Neural progenitor cell (in vitro differentiated cells): ENCODE measurements around the gene TSPEAR. TPM values are rescaled to one million over a fixed set of nuclear protein-coding genes. Genes with fewer than 3 reads are reported as not detected.
A peak's percentile ranks its signal among the peaks of the same experiment; 100 is the strongest.

ENCODE experiments used
- DNase-seq: peaks from one replicate; pipeline ENCODE4 v3.0.0-alpha.2; 2016; ENCODE audit warnings: low spot score
- H2AFZ ChIP-seq: fragments of 200-600 bp; sonication (generic); replicated peaks from 2 replicates; pipeline ENCODE4 v1.6.1; 2016; ENCODE audit warnings: antibody characterized with exemption
- H3F3A ChIP-seq: fragments of 200-600 bp; sonication (generic); 2 replicates; pipeline ENCODE4 v1.6.1; 2016; ENCODE audit warnings: antibody characterized with exemption, low read depth
- H3K27ac ChIP-seq: fragments of 200-600 bp; sonication (generic); 2 replicates; pipeline ENCODE4 v1.5.1; 2016; ENCODE audit warnings: mild to moderate bottlenecking
- H3K27me3 ChIP-seq: fragments of 200-600 bp; sonication (generic); 2 replicates; pipeline ENCODE4 v1.6.1; 2016; ENCODE audit warnings: mild to moderate bottlenecking, moderate library complexity
- H3K36me3 ChIP-seq: fragments of 200-600 bp; sonication (generic); 2 replicates; pipeline ENCODE4 v1.5.1; 2016
- H3K4me1 ChIP-seq: fragments of 200-600 bp; sonication (generic); 2 replicates; pipeline ENCODE4 v1.6.1; 2016; ENCODE audit warnings: mixed run types
- H3K4me2 ChIP-seq: fragments of 200-600 bp; sonication (generic); 2 replicates; pipeline ENCODE4 v1.6.1; 2016
- H3K4me3 ChIP-seq: fragments of 200-600 bp; sonication (generic); 2 replicates; pipeline ENCODE4 v1.5.1; 2016
- H3K79me2 ChIP-seq: fragments of 200-600 bp; sonication (generic); 2 replicates; pipeline ENCODE4 v1.6.1; 2016; ENCODE audit warnings: low read depth
- H3K9ac ChIP-seq: fragments of 200-600 bp; sonication (generic); 2 replicates; pipeline ENCODE4 v1.6.1; 2016
- H3K9me3 ChIP-seq: fragments of 200-600 bp; sonication (generic); 2 replicates; pipeline ENCODE4 v1.5.1; 2016; ENCODE audit warnings: low read depth
- H4K20me1 ChIP-seq: fragments of 200-600 bp; sonication (generic); 2 replicates; pipeline ENCODE4 v1.6.1; 2016; ENCODE audit warnings: low read depth
- H3K27ac Mint-ChIP-seq: 3 replicates; pipeline ENCODE4 v1.8.0; 2021; ENCODE audit warnings: mixed read lengths
- H3K27me3 Mint-ChIP-seq: 2 replicates; pipeline ENCODE4 v1.8.0; 2022; ENCODE audit warnings: low read depth, mild to moderate bottlenecking, inconsistent platforms, moderate library complexity, mixed read lengths; ENCODE audit not compliant: insufficient read depth
- H3K36me3 Mint-ChIP-seq: 3 replicates; pipeline ENCODE4 v1.8.0; 2021; ENCODE audit warnings: mixed read lengths
- H3K4me1 Mint-ChIP-seq: 3 replicates; pipeline ENCODE4 v1.8.0; 2021; ENCODE audit warnings: mixed read lengths
- H3K4me3 Mint-ChIP-seq: 3 replicates; pipeline ENCODE4 v1.8.0; 2021; ENCODE audit warnings: mild to moderate bottlenecking, moderate library complexity, mixed read lengths
- H3K9me3 Mint-ChIP-seq: 3 replicates; pipeline ENCODE4 v1.8.0; 2020; ENCODE audit warnings: mixed read lengths
- CTCF ChIP-seq: fragments of 200-600 bp; sonication (generic); IDR thresholded peaks from 2 replicates; pipeline ENCODE4 v1.5.1; 2017; ENCODE audit warnings: antibody characterized with exemption, mild to moderate bottlenecking
- EZH2 ChIP-seq: fragments of 200-600 bp; sonication (generic); IDR thresholded peaks from 2 replicates; pipeline ENCODE4 v1.6.1; 2017; ENCODE audit warnings: antibody characterized with exemption, mild to moderate bottlenecking, moderate library complexity
- EZH2phosphoT487 ChIP-seq: fragments of 200-600 bp; sonication (generic); IDR thresholded peaks from 2 replicates; pipeline ENCODE4 v1.6.1; 2017; ENCODE audit warnings: antibody characterized with exemption
- total RNA-seq: library from RNA; depleted of rRNA; stranded (reverse); fragments of >200 nt; gene quantifications from 2 replicates; pipeline ENCODE4 v1.2.3, GENCODE V29; 2015; ENCODE audit warnings: low replicate concordance

Gene TSPEAR
- total RNA-seq = not detected in 2 replicates

GRCh38 chr21:44711327-44712202 is at the start of gene TSPEAR:
Gene TSPEAR (minus strand): TSS chr21:44711572. CDS start chr21:44711514, 58 bp downstream.
- H3F3A ChIP-seq = peaks cover 16% of the 10 kb centered on the region
- peaks cover 37% of the 10 kb centered on the region for H4K20me1 ChIP-seq
- peaks cover 84% of the 10 kb centered on the region for H3K27me3 ChIP-seq
- no peaks in the 10 kb centered on the region for H3K9me3 ChIP-seq
- no peak within 1 kb of the TSS for H3K27ac ChIP-seq
- DNase-seq = peak; percentile 49
- H3K4me1 Mint-ChIP-seq = peaks cover 34% of the 10 kb centered on the region
- no peak within 1 kb of the TSS for H2AFZ ChIP-seq
- TF ChIP-seq EZH2phosphoT487 (peak; percentile 89), CTCF (peak; percentile 12), EZH2 (peak; percentile 92)
- H3K4me1 ChIP-seq = peaks cover 71% of the 10 kb centered on the region
- peak within 1 kb of the TSS; percentile 69 for H3K4me2 ChIP-seq
- peak within 1 kb of the TSS; percentile 28 for H3K4me3 ChIP-seq
- peak within 1 kb of the TSS; percentile 67 for H3K4me3 Mint-ChIP-seq
- no peaks in the 10 kb centered on the region for H3K36me3 ChIP-seq
- no peaks in the 10 kb centered on the region for H3K36me3 Mint-ChIP-seq
- peaks cover 72% of the 10 kb centered on the region for H3K27me3 Mint-ChIP-seq
- no peak within 1 kb of the TSS for H3K27ac Mint-ChIP-seq
- no peaks in the 10 kb centered on the region for H3K79me2 ChIP-seq
- no peaks in the 10 kb centered on the region for H3K9me3 Mint-ChIP-seq
- H3K9ac ChIP-seq = no peak within 1 kb of the TSS

GRCh38 chr21:44760376-44760775 is 49.0 kb upstream of the TSPEAR start:
- TF ChIP-seq EZH2phosphoT487 = no peak
- no peak for TF ChIP-seq EZH2
- no peak for TF ChIP-seq CTCF
- no peak overlapping the region for H3K27ac Mint-ChIP-seq

GRCh38 chr21:44759628-44760285 is 48.4 kb upstream of the TSPEAR start:
- Histone ChIP-seq H3K9ac (no peak overlapping the region), H4K20me1 (no peaks in the 10 kb centered on the region), H3F3A (no peaks in the 10 kb centered on the region), H3K9me3 (no peaks in the 10 kb centered on the region), H3K27me3 (no peaks in the 10 kb centered on the region), H3K79me2 (no peaks in the 10 kb centered on the region), H3K4me2 (no peak overlapping the region), H2AFZ (no peak overlapping the region), H3K4me3 (no peak overlapping the region), H3K4me1 (no peaks in the 10 kb centered on the region), H3K36me3 (no peaks in the 10 kb centered on the region), H3K27ac (no peak overlapping the region)
- Mint-ChIP-seq H3K9me3 (peaks cover 10% of the 10 kb centered on the region), H3K27ac (no peak overlapping the region), H3K27me3 (peaks cover 8% of the 10 kb centered on the region), H3K4me3 (no peak overlapping the region), H3K4me1 (peaks cover 12% of the 10 kb centered on the region), H3K36me3 (no peaks in the 10 kb centered on the region)
- TF ChIP-seq EZH2phosphoT487 = no peak
- DNase-seq = no peak

More at GRCh38 chr21:44760376-44760775, 49.0 kb upstream of the TSPEAR start:
- H3K36me3 ChIP-seq = no peaks in the 10 kb centered on the region
- no peaks in the 10 kb centered on the region for H3K27me3 ChIP-seq
- H3F3A ChIP-seq = no peaks in the 10 kb centered on the region
- peaks cover 6% of the 10 kb centered on the region for H3K9me3 Mint-ChIP-seq
- H3K4me2 ChIP-seq = no peak overlapping the region
- peaks cover 12% of the 10 kb centered on the region for H3K4me1 Mint-ChIP-seq
- peaks cover 8% of the 10 kb centered on the region for H3K27me3 Mint-ChIP-seq
- no peaks in the 10 kb centered on the region for H4K20me1 ChIP-seq
- H3K79me2 ChIP-seq = no peaks in the 10 kb centered on the region
- no peak overlapping the region for H3K27ac ChIP-seq
- DNase-seq = no peak
- H3K36me3 Mint-ChIP-seq = no peaks in the 10 kb centered on the region
- H3K4me3 Mint-ChIP-seq = no peak overlapping the region
- no peak overlapping the region for H2AFZ ChIP-seq
- no peak overlapping the region for H3K9ac ChIP-seq
- H3K4me3 ChIP-seq = no peak overlapping the region
- no peaks in the 10 kb centered on the region for H3K9me3 ChIP-seq
- H3K4me1 ChIP-seq = no peaks in the 10 kb centered on the region
